B cell (primary cell): ENCODE data around the gene VPS51. TPM values are rescaled to one million over a fixed set of nuclear protein-coding genes. Genes with fewer than 3 reads are reported as not detected.

Experiments
- ATAC-seq: fragments of 200-7000 bp; cut with Tn5 transposase; one replicate; pipeline ENCODE4 v1.10.0; 2021; ENCODE audit warnings: low read depth, mild to moderate bottlenecking, moderate number of reproducible peaks, moderate library complexity
- CTCF ChIA-PET: fragments of 350-600 bp; sonication (Branson Sonifier 250); formaldehyde crosslinking; loops from one replicate; lab custom pipeline; 2021; ENCODE audit warnings: antibody characterized with exemption, inconsistent platforms; lab: Charles Lee
- POLR2A ChIA-PET: fragments of 350-600 bp; sonication (Branson Sonifier 250); formaldehyde crosslinking; loops from one replicate; lab custom pipeline; 2021; ENCODE audit warnings: antibody characterized with exemption; lab: Charles Lee
- DNase-seq: peaks from one replicate; pipeline ENCODE4 v3.0.0; 2013
- H2AFZ ChIP-seq: 2 replicates; pipeline ENCODE4 v1.6.1; 2012; ENCODE audit warnings: mild to moderate bottlenecking, low read depth, low read length; ENCODE audit not compliant: insufficient read depth, poor library complexity, severe bottlenecking
- H3K27ac ChIP-seq, 2 donors: 1 replicate in 1 of 2; 2 replicates in 1 of 2; pipeline ENCODE4 v1.5.1; 2012 to 2013; ENCODE audit warnings: low read length in 2 of 2, mild to moderate bottlenecking in 2 of 2, moderate library complexity in 1 of 2
- H3K27me3 ChIP-seq, 4 experiments: fragments of 200-600 bp in 1 of 4; sonication (generic) in 1 of 4; replicated peaks in 1 of 4; 1 replicate in 2 of 4; 2 replicates in 2 of 4; pipeline versions ENCODE4 v1.6.1 to v1.7.0; 2013 to 2016; ENCODE audit warnings: low read length in 3 of 4, mild to moderate bottlenecking in 2 of 4, mixed read lengths in 1 of 4, moderate library complexity in 1 of 4; ENCODE audit not compliant: insufficient read depth in 4 of 4, control insufficient read depth in 3 of 4; ENCODE audit errors: control extremely low read depth in 1 of 4
- H3K36me3 ChIP-seq, 2 experiments: replicated peaks in 1 of 2; 1 replicate in 1 of 2; 2 replicates in 1 of 2; pipeline versions ENCODE4 v1.6.1 to v1.7.1; 2013; ENCODE audit warnings: low read length in 1 of 2; ENCODE audit not compliant: insufficient read depth in 2 of 2, control insufficient read depth in 1 of 2; ENCODE audit errors: control extremely low read depth in 1 of 2, extremely low read depth in 1 of 2
- H3K4me1 ChIP-seq, 2 donors: fragments of 200-600 bp in 1 of 2; sonication (generic) in 1 of 2; 1 replicate in 1 of 2; 2 replicates in 1 of 2; pipeline versions ENCODE4 v1.5.1 to v1.6.1; 2013 to 2017; ENCODE audit warnings: low read length in 2 of 2; ENCODE audit not compliant: control insufficient read depth in 2 of 2, insufficient read depth in 2 of 2
- H3K4me2 ChIP-seq: replicated peaks from 2 replicates; pipeline ENCODE3; 2012; ENCODE audit warnings: mild to moderate bottlenecking, low read depth, low read length; ENCODE audit not compliant: poor library complexity, severe bottlenecking
- H3K4me3 ChIP-seq, 5 experiments: fragments of 200-600 bp in 1 of 5; sonication (generic) in 1 of 5; 1 replicate in 3 of 5; 2 replicates in 2 of 5; pipeline versions ENCODE4 v1.5.1 to v1.7.0; 2011 to 2016; ENCODE audit warnings: low read length in 4 of 5, mild to moderate bottlenecking in 4 of 5, low read depth in 2 of 5, control low read depth in 1 of 5, moderate library complexity in 1 of 5; ENCODE audit not compliant: insufficient read depth in 1 of 5; ENCODE audit errors: control extremely low read depth in 1 of 5, extremely low read depth in 1 of 5
- H3K79me2 ChIP-seq: fragments of 200-600 bp; sonication (generic); one replicate; pipeline ENCODE4 v1.6.0; 2016; ENCODE audit warnings: low read length; ENCODE audit not compliant: control insufficient read depth, insufficient read depth
- H3K9ac ChIP-seq: fragments of 200-600 bp; sonication (generic); 2 replicates; pipeline ENCODE4 v1.6.1; 2017; ENCODE audit warnings: mild to moderate bottlenecking, low read length, moderate library complexity
- H3K9me3 ChIP-seq, 3 donors: one replicate each; pipeline versions ENCODE4 v1.6.1 to v1.7.1; 2013; ENCODE audit warnings: low read length in 2 of 3; ENCODE audit not compliant: control insufficient read depth in 2 of 3, insufficient read depth in 1 of 3; ENCODE audit errors: control extremely low read depth in 1 of 3
- H4K20me1 ChIP-seq: 2 replicates; pipeline ENCODE4 v1.6.0; 2012; ENCODE audit warnings: mild to moderate bottlenecking, low read length; ENCODE audit not compliant: insufficient read depth, control insufficient read depth, poor library complexity, severe bottlenecking
- H3K27ac Mint-ChIP-seq: one replicate; pipeline ENCODE4 v1.8.0; 2021; ENCODE audit warnings: mixed read lengths
- H3K27me3 Mint-ChIP-seq: one replicate; pipeline ENCODE4 v1.8.0; 2021; ENCODE audit warnings: mixed read lengths
- H3K4me1 Mint-ChIP-seq: one replicate; pipeline ENCODE4 v1.8.0; 2021; ENCODE audit warnings: mixed read lengths
- H3K4me3 Mint-ChIP-seq: one replicate; pipeline ENCODE4 v1.8.0; 2021; ENCODE audit warnings: mixed read lengths
- H3K9me3 Mint-ChIP-seq: one replicate; pipeline ENCODE4 v1.8.0; 2022; ENCODE audit warnings: mixed read lengths; ENCODE audit not compliant: insufficient read depth
- CTCF ChIP-seq: fragments of 200-600 bp; IDR thresholded peaks from one replicate; pipeline ENCODE4 v1.8.0; 2022; ENCODE audit warnings: antibody characterized with exemption, mild to moderate bottlenecking
- EZH2 ChIP-seq: IDR thresholded peaks from 2 replicates; pipeline ENCODE4 v1.6.1; 2012; ENCODE audit warnings: borderline replicate concordance, low read depth, mild to moderate bottlenecking, moderate library complexity, low read length; ENCODE audit not compliant: insufficient read depth, poor library complexity, severe bottlenecking
- WGBS: methylation state at CpG from one replicate; pipeline ENCODE4 v1.1.5; 2013; ENCODE audit warnings: missing lambda C conversion rate; ENCODE audit not compliant: insufficient coverage; 5-methylcytosine and 5-hydroxymethylcytosine counted together
- intact Hi-C: fragments of 100-400 bp; cut with micrococcal nuclease; formaldehyde crosslinking; loops from one replicate; pipeline ENCODE4 v1.10.0; 2022
- polyA plus RNA-seq: library from polyadenylated mRNA; depleted of rRNA; stranded (reverse); fragments of >200 nt; gene quantifications from 2 replicates; pipeline ENCODE4 v1.2.3, GENCODE V29; 2012
- total RNA-seq, 2 donors: library from RNA; stranded (reverse); fragments of 120-200 nt in 1 of 2; gene quantifications; 1 replicate in 1 of 2; 2 replicates in 1 of 2; pipeline versions ENCODE4 v1.2.3 to v1.2.4, GENCODE V29; 2013 to 2022

VPS51 gene
- total and polyA plus RNA-seq, 2 donors (not counting 1 experiment from before 2014, with no cell fraction given) = 206 to 223 TPM

DNA sequence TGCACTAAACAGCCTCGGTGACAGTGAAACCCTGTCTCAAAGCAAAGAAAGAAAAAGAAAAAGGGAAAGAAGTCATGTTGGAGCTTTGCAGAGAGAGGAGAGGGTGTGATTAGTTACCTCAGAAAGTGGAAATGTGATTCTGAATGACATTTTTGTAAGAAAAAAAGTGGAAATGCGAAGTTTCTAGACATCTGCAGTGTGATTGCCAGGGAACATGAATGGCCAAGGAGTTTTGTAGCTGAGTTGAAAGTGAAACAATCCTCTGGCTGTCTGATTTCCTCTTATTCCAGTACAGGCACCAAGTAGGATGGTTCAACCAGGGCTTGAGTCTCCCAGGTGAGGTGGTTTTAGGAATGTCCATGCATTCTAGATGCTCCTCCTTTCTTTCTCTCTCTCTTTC lies 56.1 kb downstream of the VPS51 start:
- peak overlapping the region; percentile 40 for H3K4me2 ChIP-seq
- WGBS = 87% methylated on average over 2 of the region's 2 CpGs
- no peaks in the 10 kb centered on the region for H4K20me1 ChIP-seq
- H3K9me3 Mint-ChIP-seq = no peaks in the 10 kb centered on the region
- intact Hi-C loops = no loop called here
- no peaks in the 10 kb centered on the region for H3K9me3 ChIP-seq
- ChIA-PET POLR2A (interaction anchor here (0.6 kb wide), 1 partner anchor 788 kb away, joined by 5 read pairs; no protein-coding TSS in a partner anchor), CTCF (interaction anchor here (1.1 to 1.3 kb wide), 2 partner anchors 12 to 40 kb away, joined by 3 read pairs; partner anchors contain the start of gene TM7SF2)
- no peak overlapping the region for H3K27ac ChIP-seq
- no peak overlapping the region for H3K4me3 Mint-ChIP-seq
- H3K9ac ChIP-seq = no peak overlapping the region
- peak overlapping the region; percentile 50 for H3K27ac Mint-ChIP-seq
- H3K4me1 Mint-ChIP-seq = peaks cover 26% of the 10 kb centered on the region
- no peak overlapping the region for H3K4me3 ChIP-seq
- H3K27me3 ChIP-seq = no peaks in the 10 kb centered on the region
- H2AFZ ChIP-seq = peak overlapping the region; percentile 67
- no peaks in the 10 kb centered on the region for H3K36me3 ChIP-seq
- H3K79me2 ChIP-seq = no peaks in the 10 kb centered on the region
- TF ChIP-seq EZH2 = no peak
- TF ChIP-seq CTCF = no peak
- DNase-seq (peak; percentile 22), ATAC-seq (no peak)
- peaks cover 9 to 11% of the 10 kb centered on the region in 2 donors for H3K4me1 ChIP-seq
- H3K27me3 Mint-ChIP-seq = no peaks in the 10 kb centered on the region

DNA sequence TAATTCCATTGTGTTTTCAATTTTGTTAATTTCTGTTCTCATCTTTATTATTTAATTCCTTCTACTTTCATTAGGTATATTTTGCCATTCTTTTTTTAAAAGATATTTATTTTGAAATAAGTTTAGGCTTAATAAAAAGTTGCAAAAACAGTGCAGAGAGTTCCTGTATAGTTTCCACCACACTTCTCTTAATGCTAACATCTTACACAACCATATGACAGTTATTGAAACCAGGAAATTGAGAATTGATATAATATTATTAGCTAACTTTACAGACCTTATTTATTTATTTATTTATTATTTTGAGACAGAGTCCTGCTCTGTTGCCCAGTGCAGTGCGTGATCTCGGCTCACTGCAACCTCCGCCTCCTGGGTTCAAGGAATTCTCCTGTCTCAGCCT lies 60.2 kb downstream of the VPS51 start:
- Histone ChIP-seq H3K4me1 (peaks cover 5 to 19% of the 10 kb centered on the region in 2 donors), H2AFZ (no peak overlapping the region), H3K9ac (no peak overlapping the region), H3K27me3 (no peaks in the 10 kb centered on the region), H3K27ac (no peak overlapping the region), H3K4me2 (no peak overlapping the region), H3K79me2 (no peaks in the 10 kb centered on the region), H3K36me3 (no peaks in the 10 kb centered on the region), H3K9me3 (no peaks in the 10 kb centered on the region), H4K20me1 (no peaks in the 10 kb centered on the region), H3K4me3 (no peak overlapping the region)
- no CpG with 5 or more reads among the region's 3 CpGs for WGBS
- intact Hi-C loops = no loop called here
- Mint-ChIP-seq H3K4me3 (no peak overlapping the region), H3K27me3 (no peaks in the 10 kb centered on the region), H3K9me3 (no peaks in the 10 kb centered on the region), H3K27ac (no peak overlapping the region), H3K4me1 (peaks cover 28% of the 10 kb centered on the region)
- ATAC-seq = no peak
- POLR2A ChIA-PET = no interaction called here
- DNase-seq = no peak
- CTCF ChIA-PET = interaction anchor here (1.4 kb wide), 1 partner anchor 43 kb away, joined by 3 read pairs; no protein-coding TSS in a partner anchor
- TF ChIP-seq CTCF (no peak), EZH2 (no peak)
